ENCODE data around the gene VTI1A. TPM values are rescaled to one million over a fixed set of nuclear protein-coding genes. Genes with fewer than 3 reads are reported as not detected.

VTI1A gene
- total RNA-seq, 1 experiment from 2014 or later, result 22.0 TPM

DNA sequence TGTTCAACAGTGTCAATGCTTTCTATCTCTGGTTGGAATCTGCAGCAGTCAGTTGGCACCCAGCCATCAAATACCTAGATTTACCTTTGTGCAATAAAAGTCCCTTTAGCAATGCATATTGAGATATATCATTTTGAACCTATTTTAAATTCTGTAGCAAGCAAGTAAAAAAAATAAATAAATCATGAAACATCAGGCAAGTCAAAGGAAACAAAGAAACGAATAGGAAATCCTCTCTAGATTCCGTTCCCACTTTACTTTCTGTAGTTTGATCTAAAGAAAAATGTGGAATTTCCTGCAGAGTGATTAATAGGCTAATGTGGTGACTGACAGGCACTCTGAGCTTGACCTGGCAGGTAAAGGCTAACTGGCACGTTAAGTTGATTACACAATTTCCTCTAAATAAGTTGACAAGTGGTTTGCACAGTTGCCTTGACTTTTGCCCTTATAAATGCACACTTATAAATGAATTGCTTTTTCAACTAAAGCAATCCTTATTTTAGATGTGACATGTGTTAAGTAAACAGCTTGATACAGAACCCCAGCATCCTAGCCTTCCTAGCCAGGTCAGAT lies 294.9 kb downstream of the VTI1A start:
- H2AK5ac ChIP-seq (ENCODE audit: insufficient read length, low read length), result no peak overlapping the region
- H4K5ac ChIP-seq (ENCODE audit: insufficient read length, low read depth, low read length), result no peak overlapping the region
- H3K9me3 Mint-ChIP-seq, result no peaks in the 10 kb centered on the region
- DNase-seq, result no peak
- no peak overlapping the region for H4K91ac ChIP-seq (ENCODE audit: insufficient read length, low read depth, low read length)
- peaks cover 4% of the 10 kb centered on the region; the same call in 1 of the 2 replicates for H3K4me1 ChIP-seq (ENCODE audit: insufficient read depth, low read length)
- H3K27ac ChIP-seq (ENCODE audit: insufficient read length, low read depth, low read length), result no peak overlapping the region
- no peak overlapping the region for H3K23ac ChIP-seq (ENCODE audit: insufficient read length, low read depth, low read length)
- no peak overlapping the region for H2AFZ ChIP-seq (ENCODE audit: low read length)
- H3K36me3 Mint-ChIP-seq (ENCODE audit: insufficient read depth in 1 of 3, low read depth in 3 of 3), result no peaks in the 10 kb centered on the region
- no peaks in the 10 kb centered on the region for H3K79me1 ChIP-seq (ENCODE audit: insufficient read depth, low read depth, low read length, poor library complexity, severe bottlenecking)
- no peak overlapping the region for H2BK15ac ChIP-seq (ENCODE audit: low read depth, low read length)
- no peak overlapping the region for H3K18ac ChIP-seq (ENCODE audit: insufficient read length, low read depth, low read length)
- no peaks in the 10 kb centered on the region for H4K20me1 ChIP-seq (ENCODE audit: control insufficient read depth, insufficient read depth, insufficient read length)
- H3K79me2 ChIP-seq (ENCODE audit: insufficient read depth, low read length), result no peaks in the 10 kb centered on the region
- H3K4me1 Mint-ChIP-seq, result peaks cover 16 to 19% of the 10 kb centered on the region in 2 experiments
- H3K56ac ChIP-seq (ENCODE audit: insufficient read length, low read depth, low read length), result no peak overlapping the region
- TF ChIP-seq CTCF (conservative IDR thresholded peaks at IDR 0.05), result no peak
- no peak overlapping the region for H3K14ac ChIP-seq (ENCODE audit: insufficient read depth, low read length)
- no peak overlapping the region for H2BK12ac ChIP-seq (ENCODE audit: insufficient read length, low read depth, low read length)
- no peak overlapping the region for H2BK120ac ChIP-seq (ENCODE audit: low read depth, low read length, poor library complexity, severe bottlenecking)
- no peak overlapping the region for H4K8ac ChIP-seq (replicated peaks; ENCODE audit: insufficient read length, low read depth, low read length)
- H2BK20ac ChIP-seq (ENCODE audit: low read depth, low read length, poor library complexity, severe bottlenecking), result no peak overlapping the region
- H3K4me3 Mint-ChIP-seq, result no peak overlapping the region
- no peak overlapping the region for H3T11ph ChIP-seq (ENCODE audit: low read length)
- no peaks in the 10 kb centered on the region for H3K27me3 Mint-ChIP-seq (ENCODE audit: low read depth)
- H3K9ac ChIP-seq (ENCODE audit: extremely low read depth, insufficient read length, low read length), result no peak overlapping the region
- no CpG with 5 or more reads among the region's 3 CpGs for WGBS (ENCODE audit: extremely low coverage, insufficient read length, low lambda C conversion rate)
- no peaks in the 10 kb centered on the region for H3K23me2 ChIP-seq (ENCODE audit: insufficient read length, low read depth, low read length, poor library complexity, severe bottlenecking)
- no peak overlapping the region; a peak in 1 of 7 replicates for H3K27ac Mint-ChIP-seq
- no peak overlapping the region for H2BK5ac ChIP-seq (ENCODE audit: insufficient read length, low read length)
- no peaks in the 10 kb centered on the region for H3K27me3 ChIP-seq (ENCODE audit: insufficient read depth, low read length)
- H3K4ac ChIP-seq (ENCODE audit: low read depth, low read length), result no peak overlapping the region
- no peaks in the 10 kb centered on the region for H3K9me3 ChIP-seq (ENCODE audit: control insufficient read depth, low read depth, low read length)
- no peak overlapping the region for H3K4me2 ChIP-seq (ENCODE audit: insufficient read depth, insufficient read length, low read length)

All from H9 (cell line).